ENCODE measurements around the gene FAM149A.
A peak's percentile ranks its signal among the peaks of the same experiment; 100 is the strongest.

GRCh38 chr4:186190581-186191199, 86.2 kb downstream of the FAM149A start:
- TF ChIP-seq CTCF (IDR thresholded peaks at IDR 0.05) (peak in 1 of 6 experiments; percentile 12), POLR2A (IDR thresholded peaks at IDR 0.05) (no peak)

Data from thyroid gland (tissue), 4 donors.